IPS DF 6.9 (cell line): Measurements from ENCODE around the gene SH3BP5L.

Experiments
- DNase-seq: peaks from one replicate; pipeline ENCODE4 v3.0.0-alpha.2; 2013; ENCODE audit warnings: low read depth, low spot score
- H3K27ac ChIP-seq: one replicate; pipeline ENCODE4 v1.5.1; 2013; ENCODE audit warnings: low read length, control low read depth
- H3K27me3 ChIP-seq: 2 replicates; pipeline ENCODE4 v1.6.1; 2013; ENCODE audit warnings: mild to moderate bottlenecking, low read length; ENCODE audit not compliant: control insufficient read depth, insufficient read depth
- H3K36me3 ChIP-seq: 2 replicates; pipeline ENCODE4 v1.6.1; 2013; ENCODE audit warnings: low read length; ENCODE audit not compliant: control insufficient read depth, insufficient read depth
- H3K4me1 ChIP-seq: 2 replicates; pipeline ENCODE4 v1.6.1; 2013; ENCODE audit warnings: low read length; ENCODE audit not compliant: control insufficient read depth, insufficient read depth
- H3K4me3 ChIP-seq: 2 replicates; pipeline ENCODE4 v1.5.1; 2013; ENCODE audit warnings: mild to moderate bottlenecking, low read length
- H3K9me3 ChIP-seq: 2 replicates; pipeline ENCODE4 v1.6.1; 2013; ENCODE audit warnings: low read length, inconsistent platforms; ENCODE audit not compliant: control insufficient read depth, insufficient read depth
- WGBS: extraction: QIAGEN DNeasy Blood & Tissue Kit; methylation state at CpG from one replicate; pipeline ENCODE4 v1.1.7; 2013; ENCODE audit warnings: mixed read lengths, missing lambda C conversion rate; ENCODE audit not compliant: insufficient read length, insufficient coverage; 5-methylcytosine and 5-hydroxymethylcytosine counted together

SH3BP5L gene

GRCh38 chr1:248776991-248777390 is 48.7 kb downstream of the SH3BP5L start:
- H3K9me3 ChIP-seq: peaks cover 14% of the 10 kb centered on the region
- H3K4me1 ChIP-seq: no peaks in the 10 kb centered on the region
- H3K36me3 ChIP-seq: no peaks in the 10 kb centered on the region
- H3K27ac ChIP-seq: no peak overlapping the region
- no peak for DNase-seq
- no peak overlapping the region for H3K4me3 ChIP-seq
- H3K27me3 ChIP-seq: no peaks in the 10 kb centered on the region

- DNase-seq: no peak
- H3K4me3 ChIP-seq: no peak overlapping the region
- no CpG with 5 or more reads among the region's 4 CpGs for WGBS
- no peaks in the 10 kb centered on the region for H3K4me1 ChIP-seq
- H3K36me3 ChIP-seq: no peaks in the 10 kb centered on the region
- no peak overlapping the region for H3K27ac ChIP-seq
- no peaks in the 10 kb centered on the region for H3K27me3 ChIP-seq
- peaks cover 11% of the 10 kb centered on the region for H3K9me3 ChIP-seq
These were observed 50.3 kb downstream of the SH3BP5L start for GRCh38 chr1:248775441-248775840.
